Osteoblast (primary cell): Measurements from ENCODE around the gene FHDC1. TPM values are rescaled to one million over a fixed set of nuclear protein-coding genes. Genes with fewer than 3 reads are reported as not detected.

Experiments
- DNase-seq: peaks from one replicate; pipeline ENCODE4 v3.0.0; 2011; ENCODE audit warnings: low spot score, mixed read lengths; ENCODE audit not compliant: insufficient read length; ENCODE audit errors: missing footprints
- H2AFZ ChIP-seq: 2 replicates; pipeline ENCODE4 v1.6.0; 2011; ENCODE audit warnings: mild to moderate bottlenecking, low read length
- H3K27ac ChIP-seq: 2 replicates; pipeline ENCODE4 v1.5.1; 2011; ENCODE audit warnings: mild to moderate bottlenecking, low read depth, low read length, moderate library complexity
- H3K27me3 ChIP-seq: 2 replicates; pipeline ENCODE4 v1.6.0; 2012; ENCODE audit warnings: mild to moderate bottlenecking, control low read depth, inconsistent platforms, low read length, moderate library complexity; ENCODE audit not compliant: insufficient read depth
- H3K36me3 ChIP-seq: 2 replicates; pipeline ENCODE4 v1.5.1; 2011; ENCODE audit warnings: mild to moderate bottlenecking, low read length, control low read depth, moderate library complexity; ENCODE audit not compliant: insufficient read depth
- H3K4me1 ChIP-seq: 2 replicates; pipeline ENCODE4 v1.5.1; 2011; ENCODE audit warnings: mild to moderate bottlenecking, low read length, control low read depth, moderate library complexity; ENCODE audit not compliant: insufficient read depth
- H3K4me2 ChIP-seq: 2 replicates; pipeline ENCODE4 v1.6.0; 2011; ENCODE audit warnings: mild to moderate bottlenecking, low read length; ENCODE audit not compliant: insufficient read depth
- H3K4me3 ChIP-seq: fragments of 200-600 bp; sonication (generic); 3 replicates; pipeline ENCODE4 v1.5.1; 2012; ENCODE audit warnings: mild to moderate bottlenecking, low read length, inconsistent platforms; ENCODE audit not compliant: insufficient read depth
- H3K79me2 ChIP-seq: 2 replicates; pipeline ENCODE4 v1.6.0; 2012; ENCODE audit warnings: mild to moderate bottlenecking, low read length, control low read depth, inconsistent platforms; ENCODE audit not compliant: insufficient read depth
- H3K9me3 ChIP-seq: 2 replicates; pipeline ENCODE4 v1.5.1; 2011; ENCODE audit warnings: low read depth, low read length, control low read depth
- H4K20me1 ChIP-seq: 2 replicates; pipeline ENCODE4 v1.6.0; 2012; ENCODE audit warnings: mild to moderate bottlenecking, low read length, control low read depth; ENCODE audit not compliant: insufficient read depth
- CTCF ChIP-seq: IDR thresholded peaks from 2 replicates; pipeline ENCODE4 v1.5.1; 2011; ENCODE audit warnings: mild to moderate bottlenecking, low read depth, low read length, moderate library complexity; ENCODE audit errors: extremely low read depth
- total RNA-seq: library from RNA; depleted of rRNA; stranded (reverse); fragments of >200 nt; gene quantifications from 2 replicates; pipeline ENCODE4 v1.2.3, GENCODE V29; 2012

FHDC1 gene
- total RNA-seq, 1 donor = 0.36 TPM

- Histone ChIP-seq H3K27ac (no peak overlapping the region), H3K79me2 (no peaks in the 10 kb centered on the region), H3K4me2 (no peak overlapping the region), H3K4me3 (no peak overlapping the region), H4K20me1 (no peaks in the 10 kb centered on the region), H3K36me3 (no peaks in the 10 kb centered on the region), H2AFZ (peak overlapping the region; percentile 81), H3K4me1 (no peaks in the 10 kb centered on the region), H3K27me3 (no peaks in the 10 kb centered on the region), H3K9me3 (no peaks in the 10 kb centered on the region)
- TF ChIP-seq CTCF = no peak
- no peak for DNase-seq
Observed at GRCh38 chr4:152996111-152996571, 60.0 kb downstream of the FHDC1 start.

- DNase-seq = no peak
- Histone ChIP-seq H3K36me3 (no peaks in the 10 kb centered on the region), H3K9me3 (no peaks in the 10 kb centered on the region), H3K27ac (no peak overlapping the region), H3K79me2 (no peaks in the 10 kb centered on the region), H2AFZ (peak overlapping the region; percentile 81), H3K4me2 (no peak overlapping the region), H3K27me3 (no peaks in the 10 kb centered on the region), H3K4me1 (no peaks in the 10 kb centered on the region), H4K20me1 (no peaks in the 10 kb centered on the region), H3K4me3 (no peak overlapping the region)
- no peak for TF ChIP-seq CTCF
Observed at GRCh38 chr4:152996672-152997071, 60.5 kb downstream of the FHDC1 start.

- Histone ChIP-seq H2AFZ (no peak overlapping the region), H3K27ac (no peak overlapping the region), H3K36me3 (no peaks in the 10 kb centered on the region), H3K4me3 (no peak overlapping the region), H4K20me1 (no peaks in the 10 kb centered on the region), H3K9me3 (no peaks in the 10 kb centered on the region), H3K27me3 (no peaks in the 10 kb centered on the region), H3K4me1 (no peaks in the 10 kb centered on the region), H3K79me2 (no peaks in the 10 kb centered on the region), H3K4me2 (no peak overlapping the region)
- no peak for TF ChIP-seq CTCF
- no peak for DNase-seq
Observed at GRCh38 chr4:152997288-152997687, 61.2 kb downstream of the FHDC1 start.

GRCh38 chr4:152997771-152998487 lies 61.8 kb downstream of the FHDC1 start:
- H3K9me3 ChIP-seq = no peaks in the 10 kb centered on the region
- H3K4me1 ChIP-seq = no peaks in the 10 kb centered on the region
- H3K27me3 ChIP-seq = no peaks in the 10 kb centered on the region
- no peak overlapping the region for H3K4me2 ChIP-seq
- H3K79me2 ChIP-seq = no peaks in the 10 kb centered on the region
- no peak overlapping the region for H2AFZ ChIP-seq
- no peak for DNase-seq
- no peak overlapping the region for H3K27ac ChIP-seq
- TF ChIP-seq CTCF = no peak
- H3K4me3 ChIP-seq = no peak overlapping the region
- no peaks in the 10 kb centered on the region for H4K20me1 ChIP-seq
- no peaks in the 10 kb centered on the region for H3K36me3 ChIP-seq
